ENCODE measurements around the gene ESYT2. TPM values are rescaled to one million over a fixed set of nuclear protein-coding genes. Genes with fewer than 3 reads are reported as not detected.
"Not testable (repeated sequence)": the region's sequence is repeated elsewhere in the genome, so short reads cannot be mapped to it uniquely, and the experiment has no call there.

ESYT2 gene
- total RNA-seq, 1 donor from 2014 or later: 102 TPM

DNA sequence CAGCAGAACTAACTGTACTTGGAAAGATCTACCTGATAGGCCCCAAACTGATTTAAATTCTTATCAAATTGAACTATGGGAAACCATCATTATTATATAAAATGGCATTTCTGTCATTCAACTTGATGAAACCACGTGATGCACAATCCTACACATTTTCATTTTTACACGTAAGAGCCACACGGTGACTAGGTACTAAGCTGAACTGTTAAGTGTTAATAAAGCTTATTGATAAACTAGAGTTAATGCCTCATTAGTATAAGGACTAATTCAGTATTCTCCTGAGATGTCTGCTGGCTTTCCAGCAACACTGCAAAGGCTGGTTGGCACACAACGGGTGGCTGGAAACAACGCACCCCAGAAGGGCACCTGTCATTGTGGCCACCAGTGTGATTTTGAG is 129.3 kb downstream of the ESYT2 start:
- DNase-seq (ENCODE audit: low spot score in 2 of 2): no peak
- intact Hi-C loops (cut with DNase I): no loop called here
- Histone ChIP-seq H3K36me3 (no peaks in the 10 kb centered on the region), H3K9me3 (no peaks in the 10 kb centered on the region), H3K27ac (no peak overlapping the region), H3K4me1 (peaks cover 0 to 3% of the 10 kb centered on the region in 2 donors), H3K27me3 (no peaks in the 10 kb centered on the region), H3K4me3 (no peak overlapping the region)
- TF ChIP-seq, protein P1, sequence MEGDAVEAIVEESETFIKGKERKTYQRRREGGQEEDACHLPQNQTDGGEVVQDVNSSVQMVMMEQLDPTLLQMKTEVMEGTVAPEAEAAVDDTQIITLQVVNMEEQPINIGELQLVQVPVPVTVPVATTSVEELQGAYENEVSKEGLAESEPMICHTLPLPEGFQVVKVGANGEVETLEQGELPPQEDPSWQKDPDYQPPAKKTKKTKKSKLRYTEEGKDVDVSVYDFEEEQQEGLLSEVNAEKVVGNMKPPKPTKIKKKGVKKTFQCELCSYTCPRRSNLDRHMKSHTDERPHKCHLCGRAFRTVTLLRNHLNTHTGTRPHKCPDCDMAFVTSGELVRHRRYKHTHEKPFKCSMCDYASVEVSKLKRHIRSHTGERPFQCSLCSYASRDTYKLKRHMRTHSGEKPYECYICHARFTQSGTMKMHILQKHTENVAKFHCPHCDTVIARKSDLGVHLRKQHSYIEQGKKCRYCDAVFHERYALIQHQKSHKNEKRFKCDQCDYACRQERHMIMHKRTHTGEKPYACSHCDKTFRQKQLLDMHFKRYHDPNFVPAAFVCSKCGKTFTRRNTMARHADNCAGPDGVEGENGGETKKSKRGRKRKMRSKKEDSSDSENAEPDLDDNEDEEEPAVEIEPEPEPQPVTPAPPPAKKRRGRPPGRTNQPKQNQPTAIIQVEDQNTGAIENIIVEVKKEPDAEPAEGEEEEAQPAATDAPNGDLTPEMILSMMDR (IDR thresholded peaks at IDR 0.05): no peak

- Histone ChIP-seq H3K36me3 (no peaks in the 10 kb centered on the region), H3K27ac (no peak overlapping the region), H3K4me3 (no peak overlapping the region), H3K9me3 (no peaks in the 10 kb centered on the region), H3K27me3 (no peaks in the 10 kb centered on the region), H3K4me1 (peaks cover 0 to 3% of the 10 kb centered on the region in 2 donors)
- intact Hi-C loops (cut with DNase I): loop anchor here (5.0 kb wide), 1 partner anchor 278 kb away; no protein-coding TSS in a partner anchor
- TF ChIP-seq, protein P1 (IDR thresholded peaks at IDR 0.05): no peak
- no peak for DNase-seq (ENCODE audit: low spot score in 2 of 2)
Measured at GRCh38 chr7:158699341-158699740, 130.0 kb downstream of the ESYT2 start.

DNA sequence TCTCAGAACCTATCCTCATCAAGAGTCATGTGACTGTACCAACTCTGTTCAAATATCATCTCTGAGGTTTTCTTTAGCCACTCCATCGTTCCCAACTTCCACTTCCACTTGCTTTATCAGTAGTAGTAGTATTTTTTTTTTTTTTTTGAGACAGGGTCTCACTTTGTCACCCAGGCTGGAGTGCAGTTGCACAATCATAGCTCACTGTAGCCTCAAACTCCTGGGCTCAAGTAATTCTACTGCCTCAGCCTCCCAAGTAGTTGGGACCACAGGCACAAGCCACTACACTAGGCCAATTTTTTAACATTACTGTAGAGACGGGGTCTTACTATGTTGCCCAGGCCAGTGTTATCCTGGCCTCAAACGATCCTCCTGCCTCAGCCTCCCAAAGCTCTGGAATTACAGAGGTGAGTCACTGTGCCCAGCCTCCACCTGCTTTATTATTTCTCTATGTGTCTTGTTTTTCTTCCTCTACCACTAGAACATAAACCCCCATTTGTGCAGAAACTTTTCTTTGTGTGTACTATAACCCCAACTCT is 130.6 kb downstream of the ESYT2 start:
- no peak for DNase-seq (ENCODE audit: low spot score in 2 of 2)
- Histone ChIP-seq H3K27ac (no peak overlapping the region), H3K36me3 (no peaks in the 10 kb centered on the region), H3K4me1 (no peaks in the 10 kb centered on the region), H3K4me3 (no peak overlapping the region), H3K27me3 (no peaks in the 10 kb centered on the region), H3K9me3 (no peaks in the 10 kb centered on the region)
- TF ChIP-seq, protein P1 (IDR thresholded peaks at IDR 0.05): no peak
- intact Hi-C loops (cut with DNase I): loop anchor here (5.0 kb wide), 1 partner anchor 279 kb away; no protein-coding TSS in a partner anchor

- not testable (repeated sequence) for H3K27ac ChIP-seq; H3K9me3 ChIP-seq; H3K4me1 ChIP-seq; H3K27me3 ChIP-seq; H3K36me3 ChIP-seq; DNase-seq (ENCODE audit: low spot score in 2 of 2); H3K4me3 ChIP-seq
- intact Hi-C loops (cut with DNase I): loop anchor here (5.0 kb wide), 1 partner anchor 280 kb away; no protein-coding TSS in a partner anchor
Measured at GRCh38 chr7:158697597-158697996, 131.7 kb downstream of the ESYT2 start.

GRCh38 chr7:158695726-158696452 is 133.4 kb downstream of the ESYT2 start:
- TF ChIP-seq, protein P1 (IDR thresholded peaks at IDR 0.05): peak; percentile 27 to 45 (median 42)
- intact Hi-C loops (cut with DNase I): loop anchor here (5.0 kb wide), 1 partner anchor 281 kb away; no protein-coding TSS in a partner anchor
- DNase-seq (ENCODE audit: low spot score in 2 of 2): peak in 1 of 2 donors; percentile 82
- Histone ChIP-seq H3K4me1 (no peaks in the 10 kb centered on the region), H3K36me3 (no peaks in the 10 kb centered on the region), H3K4me3 (no peak overlapping the region), H3K27me3 (no peaks in the 10 kb centered on the region), H3K9me3 (no peaks in the 10 kb centered on the region), H3K27ac (no peak overlapping the region)

DNA sequence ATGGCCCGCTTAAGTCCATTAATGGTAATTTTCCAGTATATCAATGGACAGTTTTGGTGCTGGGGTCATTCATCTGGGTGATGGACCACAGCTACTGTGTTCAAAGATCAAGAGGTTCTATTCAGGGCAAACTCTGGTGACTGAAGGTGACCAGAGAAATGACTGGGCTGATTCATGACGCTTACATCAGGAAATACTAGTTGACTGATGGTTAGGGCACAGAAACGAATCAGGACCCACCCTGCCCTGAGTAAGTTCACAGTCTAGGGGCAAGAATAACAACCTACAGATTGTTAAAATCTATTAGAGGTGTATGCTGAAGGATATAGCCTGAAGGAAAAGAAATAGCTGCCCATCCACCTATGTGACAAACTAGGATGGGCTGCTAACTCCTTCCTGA is 134.3 kb downstream of the ESYT2 start:
- Histone ChIP-seq H3K4me1 (no peaks in the 10 kb centered on the region), H3K4me3 (no peak overlapping the region), H3K9me3 (no peaks in the 10 kb centered on the region), H3K27ac (no peak overlapping the region), H3K27me3 (no peaks in the 10 kb centered on the region), H3K36me3 (no peaks in the 10 kb centered on the region)
- intact Hi-C loops (cut with DNase I): loop anchor here (5.0 kb wide), 1 partner anchor 282 kb away; no protein-coding TSS in a partner anchor
- TF ChIP-seq, protein P1 (IDR thresholded peaks at IDR 0.05): no peak
- no peak for DNase-seq (ENCODE audit: low spot score in 2 of 2)

All from ascending aorta (tissue), 2 donors.